Measurements from ENCODE around the gene PAQR8.

The PAQR8 gene

GRCh38 chr6:52435345-52435744 lies 73.4 kb downstream of the PAQR8 start:
- no peaks in the 10 kb centered on the region for H3K9me3 ChIP-seq (ENCODE audit: control insufficient read depth, low read length)
- H3K9ac ChIP-seq, result no peak overlapping the region
- no peaks in the 10 kb centered on the region for H3K27me3 ChIP-seq (ENCODE audit: control insufficient read depth, insufficient read depth, low read length)
- H3K36me3 ChIP-seq (ENCODE audit: control insufficient read depth, insufficient read depth, low read length), result no peaks in the 10 kb centered on the region
- no peaks in the 10 kb centered on the region for H3K4me1 ChIP-seq
- H3K4me2 ChIP-seq (ENCODE audit: low read length), result no peak overlapping the region
- TF ChIP-seq CTCF (IDR thresholded peaks at IDR 0.05), result no peak
- H3K27ac ChIP-seq, result no peak overlapping the region
- peaks cover 8% of the 10 kb centered on the region for H3K79me2 ChIP-seq
- no peak overlapping the region for H3K4me3 ChIP-seq (ENCODE audit: low read depth, low read length)
- H2AFZ ChIP-seq, result no peak overlapping the region

GRCh38 chr6:52438926-52439325 lies 77.0 kb downstream of the PAQR8 start:
- Histone ChIP-seq H3K4me2 (ENCODE audit: low read length) (no peak overlapping the region), H3K27ac (no peak overlapping the region), H3K4me1 (no peaks in the 10 kb centered on the region), H3K9ac (no peak overlapping the region), H3K27me3 (ENCODE audit: control insufficient read depth, insufficient read depth, low read length) (no peaks in the 10 kb centered on the region), H3K4me3 (ENCODE audit: low read depth, low read length) (no peak overlapping the region), H3K36me3 (ENCODE audit: control insufficient read depth, insufficient read depth, low read length) (no peaks in the 10 kb centered on the region), H3K9me3 (ENCODE audit: control insufficient read depth, low read length) (no peaks in the 10 kb centered on the region), H3K79me2 (peaks cover 6% of the 10 kb centered on the region), H2AFZ (no peak overlapping the region)
- no peak for TF ChIP-seq CTCF (IDR thresholded peaks at IDR 0.05)

- Histone ChIP-seq H3K79me2 (no peaks in the 10 kb centered on the region), H3K27ac (no peak overlapping the region), H3K36me3 (ENCODE audit: control insufficient read depth, insufficient read depth, low read length) (no peaks in the 10 kb centered on the region), H3K4me3 (ENCODE audit: low read depth, low read length) (no peak overlapping the region), H3K27me3 (ENCODE audit: control insufficient read depth, insufficient read depth, low read length) (no peaks in the 10 kb centered on the region), H3K9me3 (ENCODE audit: control insufficient read depth, low read length) (no peaks in the 10 kb centered on the region), H3K9ac (no peak overlapping the region), H3K4me2 (ENCODE audit: low read length) (no peak overlapping the region), H2AFZ (no peak overlapping the region), H3K4me1 (peaks cover 12% of the 10 kb centered on the region)
- TF ChIP-seq CTCF (IDR thresholded peaks at IDR 0.05), result no peak
Measured at GRCh38 chr6:52454556-52454955, 92.6 kb downstream of the PAQR8 start.

GRCh38 chr6:52457096-52457495 lies 95.1 kb downstream of the PAQR8 start:
- Histone ChIP-seq H3K4me1 (no peaks in the 10 kb centered on the region), H3K27ac (no peak overlapping the region), H3K4me3 (ENCODE audit: low read depth, low read length) (no peak overlapping the region), H3K9me3 (ENCODE audit: control insufficient read depth, low read length) (no peaks in the 10 kb centered on the region), H2AFZ (no peak overlapping the region), H3K36me3 (ENCODE audit: control insufficient read depth, insufficient read depth, low read length) (no peaks in the 10 kb centered on the region), H3K9ac (no peak overlapping the region), H3K27me3 (ENCODE audit: control insufficient read depth, insufficient read depth, low read length) (no peaks in the 10 kb centered on the region), H3K4me2 (ENCODE audit: low read length) (no peak overlapping the region), H3K79me2 (no peaks in the 10 kb centered on the region)
- no peak for TF ChIP-seq CTCF (IDR thresholded peaks at IDR 0.05)

Measured in parathyroid adenoma (tissue), 2 donors.